HCT116 (cell line): ENCODE results near the gene GPX2. TPM values are rescaled to one million over a fixed set of nuclear protein-coding genes. Genes with fewer than 3 reads are reported as not detected.

Experiments used
- ATAC-seq: fragments of 200-7000 bp; cut with Tn5 transposase; 2 replicates; pipeline ENCODE4 v1.9.1; 2020; ENCODE audit warnings: mild to moderate bottlenecking, moderate library complexity
- BruUV-seq: library from RNA; stranded (reverse); fragments of 400-500 nt; replicated peaks from 2 replicates; lab custom pipeline; 2021; lab: Mats Ljungman, UMichigan
- CTCF ChIA-PET: fragments of 300-600 bp; sonication (Branson Sonifier 250); formaldehyde crosslinking; loops from one replicate; lab custom pipeline; 2021; ENCODE audit warnings: antibody characterized with exemption; lab: Charles Lee
- POLR2A ChIA-PET: fragments of 300-600, 350-600 bp; sonication (Branson Sonifier 250); formaldehyde crosslinking; loops from one replicate; lab custom pipeline; 2021; ENCODE audit warnings: antibody characterized with exemption; lab: Charles Lee
- RAD21 ChIA-PET, 2 experiments: fragments of 300-600 bp; sonication (Branson Sonifier 250); formaldehyde crosslinking; loops; one replicate each; lab custom pipeline; 2023; ENCODE audit warnings: low total read pairs in 2 of 2; ENCODE audit not compliant: uncharacterized antibody in 2 of 2, unreplicated experiment in 2 of 2, low non-redundant PET in 1 of 2; lab: Charles Lee
- DNase-seq: peaks from one replicate; pipeline ENCODE4 v3.0.0-alpha.2; 2010; ENCODE audit warnings: low read depth, low spot score
- H2AFZ ChIP-seq: fragments of 200-600 bp; shearing (Covaris generic), sonication (generic); 2 replicates; pipeline ENCODE4 v1.6.1; 2017; ENCODE audit warnings: low read depth, mixed run types, mixed read lengths, antibody characterized with exemption, low read length; ENCODE audit not compliant: poor library complexity, severe bottlenecking
- H3K27ac ChIP-seq: 2 replicates; pipeline ENCODE4 v1.5.1; 2012; ENCODE audit warnings: low read depth, low read length
- H3K27me3 ChIP-seq: fragments of 200-600 bp; sonication (generic); 2 replicates; pipeline ENCODE4 v1.6.1; 2016; ENCODE audit warnings: mixed run types, low read length, mixed read lengths; ENCODE audit not compliant: insufficient read depth
- H3K36me3 ChIP-seq, 2 experiments: fragments of 200-500 bp in 1 of 2; fragments of 200-600 bp in 1 of 2; sonication (Bioruptor generic) in 1 of 2; sonication (generic) in 1 of 2; 2 replicates each; pipeline versions ENCODE4 v1.5.1 to v1.6.1; 2014 to 2016; ENCODE audit warnings: low read length in 2 of 2, inconsistent platforms in 1 of 2, mixed read lengths in 1 of 2, mixed run types in 1 of 2; ENCODE audit not compliant: insufficient read depth in 2 of 2, control insufficient read depth in 1 of 2
- H3K4me1 ChIP-seq, 2 experiments: fragments of 200-600 bp in 1 of 2; sonication (generic) in 1 of 2; 2 replicates each; pipeline versions ENCODE4 v1.5.1 to v1.6.1; 2012 to 2017; ENCODE audit warnings: low read length in 2 of 2, inconsistent platforms in 1 of 2, mild to moderate bottlenecking in 1 of 2, mixed read lengths in 1 of 2, mixed run types in 1 of 2, moderate library complexity in 1 of 2; ENCODE audit not compliant: insufficient read depth in 2 of 2, control insufficient read depth in 1 of 2
- H3K4me2 ChIP-seq: fragments of 200-600 bp; sonication (generic); 2 replicates; pipeline ENCODE4 v1.6.1; 2017; ENCODE audit warnings: mixed run types, low read length, mixed read lengths
- H3K4me3 ChIP-seq, 2 experiments: fragments of 200-600 bp in 1 of 2; sonication (generic) in 1 of 2; replicated peaks in 1 of 2; 2 replicates each; pipeline ENCODE4 v1.5.1; 2011 to 2016; ENCODE audit warnings: low read length in 2 of 2, control low read depth in 1 of 2, low read depth in 1 of 2, mild to moderate bottlenecking in 1 of 2, mixed read lengths in 1 of 2, mixed run types in 1 of 2
- H3K79me2 ChIP-seq: fragments of 200-600 bp; sonication (generic); 2 replicates; pipeline ENCODE4 v1.6.1; 2017; ENCODE audit warnings: mild to moderate bottlenecking, mixed run types, low read length, moderate library complexity, mixed read lengths; ENCODE audit not compliant: insufficient read depth
- H3K9ac ChIP-seq: fragments of 200-600 bp; sonication (generic); 2 replicates; pipeline ENCODE4 v1.6.1; 2016; ENCODE audit warnings: low read length, mixed read lengths
- H3K9me2 ChIP-seq: fragments of 200-600 bp; sonication (generic), shearing (Covaris generic); 2 replicates; pipeline ENCODE4 v1.6.1; 2017; ENCODE audit warnings: mixed run types, mild to moderate bottlenecking, moderate library complexity; ENCODE audit not compliant: insufficient read depth
- H3K9me3 ChIP-seq, 2 experiments: fragments of 200-500 bp in 1 of 2; fragments of 200-600 bp in 1 of 2; sonication (Bioruptor generic) in 1 of 2; sonication (generic) in 1 of 2; 2 replicates each; pipeline ENCODE4 v1.6.1; 2014 to 2017; ENCODE audit warnings: low read length in 2 of 2, mixed read lengths in 2 of 2, inconsistent platforms in 1 of 2, low read depth in 1 of 2, mild to moderate bottlenecking in 1 of 2, mixed run types in 1 of 2, moderate library complexity in 1 of 2; ENCODE audit not compliant: control insufficient read depth in 1 of 2, insufficient read depth in 1 of 2
- H4K20me1 ChIP-seq: fragments of 200-600 bp; sonication (generic), shearing (Covaris generic); 2 replicates; pipeline ENCODE4 v1.6.1; 2017; ENCODE audit warnings: mixed run types, mild to moderate bottlenecking, moderate library complexity; ENCODE audit not compliant: insufficient read depth
- CEBPB ChIP-seq: IDR thresholded peaks from 2 replicates; pipeline ENCODE4 v1.6.1; 2012; ENCODE audit warnings: low read depth
- EGR1 ChIP-seq: IDR thresholded peaks from 2 replicates; pipeline ENCODE4 v1.6.1; 2012; ENCODE audit warnings: low read depth
- ELF1 ChIP-seq: IDR thresholded peaks from 2 replicates; pipeline ENCODE4 v1.6.1; 2012; ENCODE audit warnings: low read depth, borderline replicate concordance
- EZH2 ChIP-seq: fragments of 200-600 bp; sonication (generic); IDR thresholded peaks from 2 replicates; pipeline ENCODE4 v1.6.1; 2017; ENCODE audit warnings: antibody characterized with exemption, mixed run types
- EZH2phosphoT487 ChIP-seq: fragments of 200-600 bp; IDR thresholded peaks from 2 replicates; pipeline ENCODE4 v1.6.1; 2018; ENCODE audit warnings: antibody characterized with exemption, borderline replicate concordance
- FOSL1 ChIP-seq: IDR thresholded peaks from 2 replicates; pipeline ENCODE4 v1.6.1; 2012; ENCODE audit warnings: low read depth
- RAD21 ChIP-seq: IDR thresholded peaks from 2 replicates; pipeline ENCODE4 v1.6.1; 2012; ENCODE audit warnings: low read depth, mild to moderate bottlenecking
- SRF ChIP-seq: IDR thresholded peaks from 2 replicates; pipeline ENCODE4 v1.6.1; 2012; ENCODE audit warnings: low read depth
- YY1 ChIP-seq: IDR thresholded peaks from 2 replicates; pipeline ENCODE4 v1.6.1; 2011; ENCODE audit warnings: low read length, low read depth, moderate library complexity, mild to moderate bottlenecking; ENCODE audit not compliant: insufficient replicate concordance; ENCODE audit errors: extremely low read depth
- ZNF274 ChIP-seq: fragments of 200-500 bp; sonication (Bioruptor generic); IDR thresholded peaks from 2 replicates; pipeline ENCODE4 v1.6.1; 2014; ENCODE audit warnings: mild to moderate bottlenecking, low read depth, low read length, inconsistent platforms
- intact Hi-C: fragments of 100-400 bp; cut with micrococcal nuclease; formaldehyde crosslinking; loops from 2 replicates; pipeline ENCODE4 v1.10.0; 2022
- total RNA-seq: library from RNA; stranded (reverse); gene quantifications from one replicate; pipeline ENCODE4 v1.2.1, GENCODE V29; 2021; ENCODE audit not compliant: unreplicated experiment

Gene GPX2
- total RNA-seq, 1 experiment from 2014 or later = 0.61 TPM

GRCh38 chr14:64906022-64906421 is 36.5 kb downstream of the GPX2 start (continued):
- TF ChIP-seq EGR1 (no peak), RAD21 (no peak), CEBPB (no peak), ZNF274 (no peak), FOSL1 (no peak), SRF (no peak), YY1 (no peak), EZH2 (no peak), ELF1 (no peak)

GRCh38 chr14:64899958-64900357 is 42.6 kb downstream of the GPX2 start:
- no peak for ATAC-seq
- Histone ChIP-seq H3K27me3 (peaks cover 4% of the 10 kb centered on the region; the same call in 1 of the 2 replicates), H3K79me2 (no peaks in the 10 kb centered on the region), H2AFZ (no peak overlapping the region), H3K4me2 (no peak overlapping the region), H3K27ac (no peak overlapping the region), H3K4me1 (no peaks in the 10 kb centered on the region), H3K36me3 (no peaks in the 10 kb centered on the region), H3K9me3 (no peaks in the 10 kb centered on the region), H3K9me2 (no peaks in the 10 kb centered on the region), H3K4me3 (no peak overlapping the region), H3K9ac (no peak overlapping the region), H4K20me1 (no peaks in the 10 kb centered on the region)
- BruUV-seq = no TSS peak
- ChIA-PET RAD21 (no interaction called here), POLR2A (no interaction called here), CTCF (interaction anchor here (1.0 to 2.7 kb wide), 4 partner anchors 8 to 132 kb away, joined by 3 to 14 read pairs (median 5); no protein-coding TSS in a partner anchor)
- DNase-seq = no peak
- TF ChIP-seq YY1 = no peak
- no peak for TF ChIP-seq EZH2phosphoT487
- no peak for TF ChIP-seq CEBPB
- intact Hi-C loops = no loop called here
